ENCODE results near the gene ZNF497. TPM values are rescaled to one million over a fixed set of nuclear protein-coding genes. Genes with fewer than 3 reads are reported as not detected.
A peak's percentile ranks its signal among the peaks of the same experiment; 100 is the strongest.

ZNF497 gene
- total and polyA plus RNA-seq, 2 of the 13 experiments (the other 11 are each of a cell fraction or from before 2014, with no cell fraction given), result 1.5 to 1.9 TPM

DNA sequence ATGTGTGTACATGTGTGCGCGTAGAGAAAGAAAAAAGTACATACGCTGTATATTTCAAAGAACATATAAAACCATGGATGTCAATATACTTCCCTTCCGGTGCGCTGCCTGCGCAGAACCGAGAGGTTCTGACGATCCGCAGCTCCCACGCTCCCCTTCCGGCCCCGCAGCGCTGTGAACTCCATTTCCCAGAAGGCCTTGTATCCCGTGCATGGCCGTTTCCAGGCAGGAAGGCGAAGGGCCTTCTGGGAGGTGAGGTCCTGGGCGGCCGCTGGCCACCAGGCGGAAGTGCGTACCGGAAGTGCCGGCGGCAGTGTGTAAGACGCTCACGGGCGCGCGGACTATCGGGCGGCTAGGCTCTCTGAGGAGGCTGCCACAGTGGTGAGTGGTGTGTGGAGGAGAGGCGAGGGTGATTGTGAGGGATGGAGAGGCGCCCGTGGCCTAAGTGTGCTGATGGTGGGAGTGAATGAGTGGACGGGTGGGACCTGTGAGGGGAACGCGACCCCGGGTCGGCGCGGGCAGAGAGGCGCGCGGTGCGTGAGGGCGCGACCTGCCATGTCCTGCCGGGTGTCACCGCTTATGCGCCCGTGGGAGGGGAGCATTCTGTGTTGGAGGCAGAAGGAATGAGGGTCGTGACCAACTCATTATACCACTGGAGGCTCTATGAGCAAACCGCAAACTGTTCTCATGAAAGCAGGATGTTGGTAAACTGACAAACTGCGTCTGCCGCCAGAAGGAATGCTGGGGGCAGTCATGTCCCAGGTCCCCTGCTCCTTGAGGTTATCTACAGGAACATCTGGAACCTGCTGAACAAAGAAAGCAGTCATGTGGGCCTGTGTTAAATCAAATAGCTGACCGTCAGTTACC is 57.3 kb downstream of the ZNF497 start, which contains the start of gene ERVK3-1 (continued):
- TF ChIP-seq, protein P1, sequence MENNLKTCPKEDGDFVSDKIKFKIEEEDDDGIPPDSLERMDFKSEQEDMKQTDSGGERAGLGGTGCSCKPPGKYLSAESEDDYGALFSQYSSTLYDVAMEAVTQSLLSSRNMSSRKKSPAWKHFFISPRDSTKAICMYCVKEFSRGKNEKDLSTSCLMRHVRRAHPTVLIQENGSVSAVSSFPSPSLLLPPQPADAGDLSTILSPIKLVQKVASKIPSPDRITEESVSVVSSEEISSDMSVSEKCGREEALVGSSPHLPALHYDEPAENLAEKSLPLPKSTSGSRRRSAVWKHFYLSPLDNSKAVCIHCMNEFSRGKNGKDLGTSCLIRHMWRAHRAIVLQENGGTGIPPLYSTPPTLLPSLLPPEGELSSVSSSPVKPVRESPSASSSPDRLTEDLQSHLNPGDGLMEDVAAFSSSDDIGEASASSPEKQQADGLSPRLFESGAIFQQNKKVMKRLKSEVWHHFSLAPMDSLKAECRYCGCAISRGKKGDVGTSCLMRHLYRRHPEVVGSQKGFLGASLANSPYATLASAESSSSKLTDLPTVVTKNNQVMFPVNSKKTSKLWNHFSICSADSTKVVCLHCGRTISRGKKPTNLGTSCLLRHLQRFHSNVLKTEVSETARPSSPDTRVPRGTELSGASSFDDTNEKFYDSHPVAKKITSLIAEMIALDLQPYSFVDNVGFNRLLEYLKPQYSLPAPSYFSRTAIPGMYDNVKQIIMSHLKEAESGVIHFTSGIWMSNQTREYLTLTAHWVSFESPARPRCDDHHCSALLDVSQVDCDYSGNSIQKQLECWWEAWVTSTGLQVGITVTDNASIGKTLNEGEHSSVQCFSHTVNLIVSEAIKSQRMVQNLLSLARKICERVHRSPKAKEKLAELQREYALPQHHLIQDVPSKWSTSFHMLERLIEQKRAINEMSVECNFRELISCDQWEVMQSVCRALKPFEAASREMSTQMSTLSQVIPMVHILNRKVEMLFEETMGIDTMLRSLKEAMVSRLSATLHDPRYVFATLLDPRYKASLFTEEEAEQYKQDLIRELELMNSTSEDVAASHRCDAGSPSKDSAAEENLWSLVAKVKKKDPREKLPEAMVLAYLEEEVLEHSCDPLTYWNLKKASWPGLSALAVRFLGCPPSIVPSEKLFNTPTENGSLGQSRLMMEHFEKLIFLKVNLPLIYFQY (CRISPR knock-in tag; IDR thresholded peaks at IDR 0.05; ENCODE audit: borderline replicate concordance), result 0 out of 2 replicates have a peak, but pooled peaks have one; percentile 15
- TF ChIP-seq ZKSCAN8 (CRISPR knock-in tag; IDR thresholded peaks at IDR 0.05; ENCODE audit: borderline replicate concordance) (0 out of 2 replicates have a peak, but pooled peaks have one; percentile 56), POLR2AphosphoS5 (IDR thresholded peaks at IDR 0.05; ENCODE audit: low read depth, low read length) (peak; percentile 94), CHD2 (IDR thresholded peaks at IDR 0.05; ENCODE audit: low read depth, low read length) (no peak), ZMYM3 (CRISPR knock-in tag; IDR thresholded peaks at IDR 0.05) (no peak; the same call in 1 of the 2 replicates), MEF2D (CRISPR knock-in tag; IDR thresholded peaks at IDR 0.05) (peak; percentile 26; the same call in 1 of the 2 replicates), ATF7 (IDR thresholded peaks at IDR 0.05) (no peak), ATF7 (CRISPR knock-in tag; IDR thresholded peaks at IDR 0.05) (no peak), TBL1XR1 (IDR thresholded peaks at IDR 0.05; ENCODE audit: borderline replicate concordance, low read length, partially characterized antibody) (peak; percentile 63), DPF2 (CRISPR knock-in tag; IDR thresholded peaks at IDR 0.05; ENCODE audit: borderline replicate concordance, low read depth) (no peak), ZFP90 (CRISPR knock-in tag; IDR thresholded peaks at IDR 0.05; ENCODE audit: borderline replicate concordance) (0 out of 2 replicates have a peak, but pooled peaks have one; percentile 21), ZNF567 (CRISPR knock-in tag; IDR thresholded peaks at IDR 0.05; ENCODE audit: borderline replicate concordance) (0 out of 2 replicates have a peak, but pooled peaks have one; percentile 79), ZNF772 (CRISPR knock-in tag; IDR thresholded peaks at IDR 0.05) (peak; percentile 84; the same call in 1 of the 2 replicates), GATA4 (IDR thresholded peaks at IDR 0.05; ENCODE audit: borderline replicate concordance, low read depth) (peak; percentile 82), PHF20 (CRISPR knock-in tag; IDR thresholded peaks at IDR 0.05) (peak; percentile 94), ZNF589 (CRISPR knock-in tag; conservative IDR thresholded peaks at IDR 0.05) (0 out of 2 replicates have a peak, but pooled peaks have one; percentile 43), MAX (IDR thresholded peaks at IDR 0.05) (peak; percentile 85)
- TF ChIP-seq, protein P2, sequence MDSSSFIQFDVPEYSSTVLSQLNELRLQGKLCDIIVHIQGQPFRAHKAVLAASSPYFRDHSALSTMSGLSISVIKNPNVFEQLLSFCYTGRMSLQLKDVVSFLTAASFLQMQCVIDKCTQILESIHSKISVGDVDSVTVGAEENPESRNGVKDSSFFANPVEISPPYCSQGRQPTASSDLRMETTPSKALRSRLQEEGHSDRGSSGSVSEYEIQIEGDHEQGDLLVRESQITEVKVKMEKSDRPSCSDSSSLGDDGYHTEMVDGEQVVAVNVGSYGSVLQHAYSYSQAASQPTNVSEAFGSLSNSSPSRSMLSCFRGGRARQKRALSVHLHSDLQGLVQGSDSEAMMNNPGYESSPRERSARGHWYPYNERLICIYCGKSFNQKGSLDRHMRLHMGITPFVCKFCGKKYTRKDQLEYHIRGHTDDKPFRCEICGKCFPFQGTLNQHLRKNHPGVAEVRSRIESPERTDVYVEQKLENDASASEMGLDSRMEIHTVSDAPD (CRISPR knock-in tag; IDR thresholded peaks at IDR 0.05), result peak; percentile 83
- TF ChIP-seq, protein P3, sequence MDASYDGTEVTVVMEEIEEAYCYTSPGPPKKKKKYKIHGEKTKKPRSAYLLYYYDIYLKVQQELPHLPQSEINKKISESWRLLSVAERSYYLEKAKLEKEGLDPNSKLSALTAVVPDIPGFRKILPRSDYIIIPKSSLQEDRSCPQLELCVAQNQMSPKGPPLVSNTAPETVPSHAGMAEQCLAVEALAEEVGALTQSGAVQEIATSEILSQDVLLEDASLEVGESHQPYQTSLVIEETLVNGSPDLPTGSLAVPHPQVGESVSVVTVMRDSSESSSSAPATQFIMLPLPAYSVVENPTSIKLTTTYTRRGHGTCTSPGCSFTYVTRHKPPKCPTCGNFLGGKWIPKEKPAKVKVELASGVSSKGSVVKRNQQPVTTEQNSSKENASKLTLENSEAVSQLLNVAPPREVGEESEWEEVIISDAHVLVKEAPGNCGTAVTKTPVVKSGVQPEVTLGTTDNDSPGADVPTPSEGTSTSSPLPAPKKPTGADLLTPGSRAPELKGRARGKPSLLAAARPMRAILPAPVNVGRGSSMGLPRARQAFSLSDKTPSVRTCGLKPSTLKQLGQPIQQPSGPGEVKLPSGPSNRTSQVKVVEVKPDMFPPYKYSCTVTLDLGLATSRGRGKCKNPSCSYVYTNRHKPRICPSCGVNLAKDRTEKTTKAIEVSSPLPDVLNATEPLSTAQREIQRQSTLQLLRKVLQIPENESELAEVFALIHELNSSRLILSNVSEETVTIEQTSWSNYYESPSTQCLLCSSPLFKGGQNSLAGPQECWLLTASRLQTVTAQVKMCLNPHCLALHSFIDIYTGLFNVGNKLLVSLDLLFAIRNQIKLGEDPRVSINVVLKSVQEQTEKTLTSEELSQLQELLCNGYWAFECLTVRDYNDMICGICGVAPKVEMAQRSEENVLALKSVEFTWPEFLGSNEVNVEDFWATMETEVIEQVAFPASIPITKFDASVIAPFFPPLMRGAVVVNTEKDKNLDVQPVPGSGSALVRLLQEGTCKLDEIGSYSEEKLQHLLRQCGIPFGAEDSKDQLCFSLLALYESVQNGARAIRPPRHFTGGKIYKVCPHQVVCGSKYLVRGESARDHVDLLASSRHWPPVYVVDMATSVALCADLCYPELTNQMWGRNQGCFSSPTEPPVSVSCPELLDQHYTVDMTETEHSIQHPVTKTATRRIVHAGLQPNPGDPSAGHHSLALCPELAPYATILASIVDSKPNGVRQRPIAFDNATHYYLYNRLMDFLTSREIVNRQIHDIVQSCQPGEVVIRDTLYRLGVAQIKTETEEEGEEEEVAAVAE (CRISPR knock-in tag; IDR thresholded peaks at IDR 0.05; ENCODE audit: borderline replicate concordance), result peak; percentile 77; the same call in 1 of the 2 replicates
